Stomach (tissue), 9 donors: ENCODE measurements around the gene MRPL50. TPM values are rescaled to one million over a fixed set of nuclear protein-coding genes. Genes with fewer than 3 reads are reported as not detected.
"Not testable (repeated sequence)": the region's sequence is repeated elsewhere in the genome, so short reads cannot be mapped to it uniquely, and the experiment has no call there.

ENCODE experiments used
- DNase-seq, 2 donors: peaks; one replicate each; pipeline versions ENCODE4 v3.0.0 to v3.0.0-alpha.2; 2013 to 2019
- H3K27ac ChIP-seq, 5 donors: fragments of 200-600 bp in 4 of 5; sonication (generic) in 4 of 5; one replicate each; pipeline ENCODE4 v1.5.1; 2013 to 2019; ENCODE audit warnings: mild to moderate bottlenecking in 1 of 5, moderate library complexity in 1 of 5
- H3K27me3 ChIP-seq, 3 donors: fragments of 200-600 bp; sonication (generic); one replicate each; pipeline ENCODE4 v1.5.1; 2017 to 2019; ENCODE audit warnings: mixed run types in 1 of 3
- H3K36me3 ChIP-seq, 4 donors: fragments of 200-600 bp; sonication (generic); 1 replicate in 3 of 4; 2 replicates in 1 of 4; pipeline ENCODE4 v1.5.1; 2016 to 2019
- H3K4me1 ChIP-seq, 4 donors: fragments of 200-600 bp; sonication (generic); one replicate each; pipeline ENCODE4 v1.5.1; 2016 to 2019
- H3K4me3 ChIP-seq, 4 donors: fragments of 200-600 bp; sonication (generic) in 3 of 4; one replicate each; pipeline ENCODE4 v1.5.1; 2016 to 2019; ENCODE audit warnings: mild to moderate bottlenecking in 1 of 4
- H3K9me3 ChIP-seq, 4 donors: fragments of 200-600 bp; sonication (generic); one replicate each; pipeline ENCODE4 v1.5.1; 2016 to 2019
- EP300 ChIP-seq: sonication (generic); formaldehyde crosslinking; IDR thresholded peaks from one replicate; pipeline ENCODE4 v1.6.1; 2017; ENCODE audit warnings: antibody characterized with exemption
- POLR2A ChIP-seq, 4 donors: fragments of 450-650 bp; IDR thresholded peaks; one replicate each; pipeline ENCODE4 v1.6.1; 2016; ENCODE audit warnings: antibody characterized with exemption in 4 of 4, control low read depth in 2 of 4, mild to moderate bottlenecking in 1 of 4, moderate library complexity in 1 of 4
- POLR2AphosphoS5 ChIP-seq, 3 donors: sonication (generic); formaldehyde crosslinking; IDR thresholded peaks; one replicate each; pipeline ENCODE4 v1.6.1; 2016; ENCODE audit warnings: antibody characterized with exemption in 3 of 3
- WGBS, 5 donors: extraction: QIAGEN DNeasy Blood & Tissue Kit in 3 of 5; methylation state at CpG; one replicate each; pipeline versions ENCODE4 v1.1.5 to v1.1.7; 2013 to 2018; 5-methylcytosine and 5-hydroxymethylcytosine counted together
- intact Hi-C: fragments of 100-400 bp; cut with DNase I; formaldehyde crosslinking; loops from one replicate; pipeline ENCODE4 v1.15.1; 2023; ENCODE audit warnings: low total_unique reads
- polyA plus RNA-seq, 3 donors: library from polyadenylated mRNA; stranded (reverse); fragments of 200-250 nt; gene quantifications; one replicate each; pipeline ENCODE4 v1.2.3, GENCODE V29; 2013
- total RNA-seq, 5 donors: library from RNA; depleted of rRNA; stranded (reverse); fragments of >200 nt; gene quantifications; one replicate each; pipeline versions ENCODE4 v1.1.0 to v1.2.3, GENCODE V29; 2014 to 2016
- TF ChIP-seq, protein P1 (sequence below), 7 experiments: fragments of 450-650 bp in 4 of 7; fragments of 200-600 bp in 3 of 7; sonication (generic) in 3 of 7; IDR thresholded peaks; one replicate each; pipeline ENCODE4 v1.5.1; 2016 to 2019; ENCODE audit warnings: antibody characterized with exemption in 7 of 7, control low read depth in 2 of 7, mild to moderate bottlenecking in 1 of 7
- donor health status: healthy with polysubstance abuse.
- donor health status: Bipolar disorder and iron deficiency.
- donor health status: healthy.

MRPL50 gene
- total and polyA plus RNA-seq, 8 donors: 0.87 to 46.1 (median 12.0) TPM

DNA sequence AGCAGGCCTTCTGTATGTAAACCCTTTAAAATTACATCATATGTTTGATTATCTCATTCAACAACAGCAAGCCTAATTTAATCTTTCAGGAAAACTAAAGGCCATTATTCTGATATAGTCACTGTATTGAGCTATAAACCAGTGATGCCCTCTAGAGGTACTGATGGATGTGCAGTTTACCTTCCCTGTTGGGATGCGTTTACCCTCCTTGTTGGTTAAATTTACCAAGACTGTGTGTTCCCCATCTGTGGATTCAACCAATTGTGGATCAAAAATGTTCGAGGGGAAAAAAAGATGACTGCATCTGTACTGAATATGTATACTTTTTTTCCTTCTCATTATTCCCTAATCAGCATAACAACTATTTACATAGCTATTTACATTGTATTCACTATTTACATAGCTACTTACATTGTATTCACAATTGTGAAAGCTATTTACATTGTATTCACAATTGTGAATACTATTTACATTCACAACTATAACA, 9.9 kb downstream of the MRPL50 start:
- no peak overlapping the region for H3K27ac ChIP-seq
- H3K4me1 ChIP-seq: no peaks in the 10 kb centered on the region
- 57 to 69% (median 64%) methylated on average over 2 of the region's 2 CpGs for WGBS, 5 donors
- H3K9me3 ChIP-seq: peaks cover 0 to 18% (median 9%) of the 10 kb centered on the region in 4 donors
- intact Hi-C loops: no loop called here
- DNase-seq: peak in 1 of 2 donors; percentile 16
- H3K27me3 ChIP-seq: no peaks in the 10 kb centered on the region
- H3K36me3 ChIP-seq: peaks cover 9 to 29% (median 24%) of the 10 kb centered on the region in 4 donors
- TF ChIP-seq, protein P1, sequence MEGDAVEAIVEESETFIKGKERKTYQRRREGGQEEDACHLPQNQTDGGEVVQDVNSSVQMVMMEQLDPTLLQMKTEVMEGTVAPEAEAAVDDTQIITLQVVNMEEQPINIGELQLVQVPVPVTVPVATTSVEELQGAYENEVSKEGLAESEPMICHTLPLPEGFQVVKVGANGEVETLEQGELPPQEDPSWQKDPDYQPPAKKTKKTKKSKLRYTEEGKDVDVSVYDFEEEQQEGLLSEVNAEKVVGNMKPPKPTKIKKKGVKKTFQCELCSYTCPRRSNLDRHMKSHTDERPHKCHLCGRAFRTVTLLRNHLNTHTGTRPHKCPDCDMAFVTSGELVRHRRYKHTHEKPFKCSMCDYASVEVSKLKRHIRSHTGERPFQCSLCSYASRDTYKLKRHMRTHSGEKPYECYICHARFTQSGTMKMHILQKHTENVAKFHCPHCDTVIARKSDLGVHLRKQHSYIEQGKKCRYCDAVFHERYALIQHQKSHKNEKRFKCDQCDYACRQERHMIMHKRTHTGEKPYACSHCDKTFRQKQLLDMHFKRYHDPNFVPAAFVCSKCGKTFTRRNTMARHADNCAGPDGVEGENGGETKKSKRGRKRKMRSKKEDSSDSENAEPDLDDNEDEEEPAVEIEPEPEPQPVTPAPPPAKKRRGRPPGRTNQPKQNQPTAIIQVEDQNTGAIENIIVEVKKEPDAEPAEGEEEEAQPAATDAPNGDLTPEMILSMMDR (IDR thresholded peaks at IDR 0.05): peak in 1 of 7 experiments; percentile 8
- no peak for TF ChIP-seq POLR2AphosphoS5 (IDR thresholded peaks at IDR 0.05)
- no peak for TF ChIP-seq POLR2A (IDR thresholded peaks at IDR 0.05)
- TF ChIP-seq EP300: no peak
- H3K4me3 ChIP-seq: no peak overlapping the region

DNA sequence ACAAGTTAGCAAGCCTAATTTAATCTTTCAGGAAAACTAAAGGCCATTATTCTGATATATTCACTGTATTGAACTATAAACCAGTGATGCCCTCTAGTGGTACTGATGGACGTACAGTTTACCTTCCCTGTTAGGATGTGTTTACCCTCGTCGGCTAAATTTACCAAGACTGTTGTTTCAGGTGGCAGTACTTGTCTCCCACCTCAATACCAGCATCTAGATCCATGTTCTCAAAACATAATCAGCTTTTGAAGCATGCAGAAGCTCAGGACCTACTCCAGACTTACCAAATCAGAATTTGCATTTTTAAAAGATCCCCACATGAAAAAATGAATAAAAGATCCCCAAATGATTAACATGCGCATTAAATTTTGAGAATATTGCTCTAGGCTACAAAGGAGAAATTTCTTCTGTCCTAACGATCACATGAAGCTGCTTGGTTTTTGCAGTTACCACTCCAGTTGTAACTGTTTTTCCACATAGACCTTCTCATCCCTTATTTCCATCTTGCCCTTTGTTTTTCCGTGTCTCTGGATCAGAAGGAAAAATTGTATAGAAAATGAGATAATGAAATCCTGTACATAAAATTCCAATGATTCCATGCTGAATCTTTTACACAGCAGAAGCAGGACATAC, 10.4 kb downstream of the MRPL50 start:
- no peaks in the 10 kb centered on the region for H3K4me1 ChIP-seq
- peaks cover 0 to 15% (median 9%) of the 10 kb centered on the region in 4 donors for H3K9me3 ChIP-seq
- no peak overlapping the region for H3K4me3 ChIP-seq
- DNase-seq: peak in 1 of 2 donors; percentile 67
- H3K36me3 ChIP-seq: peaks cover 9 to 29% (median 24%) of the 10 kb centered on the region in 4 donors
- intact Hi-C loops: no loop called here
- WGBS, 5 donors: 49 to 53% (median 51%) methylated on average over 6 of the region's 6 CpGs
- H3K27ac ChIP-seq: no peak overlapping the region
- no peaks in the 10 kb centered on the region for H3K27me3 ChIP-seq
- TF ChIP-seq POLR2AphosphoS5 (IDR thresholded peaks at IDR 0.05) (no peak), POLR2A (IDR thresholded peaks at IDR 0.05) (no peak), EP300 (no peak)
- TF ChIP-seq, protein P1 (IDR thresholded peaks at IDR 0.05): peak in 3 of 7 experiments; percentile 40 to 42 (median 41)

DNA sequence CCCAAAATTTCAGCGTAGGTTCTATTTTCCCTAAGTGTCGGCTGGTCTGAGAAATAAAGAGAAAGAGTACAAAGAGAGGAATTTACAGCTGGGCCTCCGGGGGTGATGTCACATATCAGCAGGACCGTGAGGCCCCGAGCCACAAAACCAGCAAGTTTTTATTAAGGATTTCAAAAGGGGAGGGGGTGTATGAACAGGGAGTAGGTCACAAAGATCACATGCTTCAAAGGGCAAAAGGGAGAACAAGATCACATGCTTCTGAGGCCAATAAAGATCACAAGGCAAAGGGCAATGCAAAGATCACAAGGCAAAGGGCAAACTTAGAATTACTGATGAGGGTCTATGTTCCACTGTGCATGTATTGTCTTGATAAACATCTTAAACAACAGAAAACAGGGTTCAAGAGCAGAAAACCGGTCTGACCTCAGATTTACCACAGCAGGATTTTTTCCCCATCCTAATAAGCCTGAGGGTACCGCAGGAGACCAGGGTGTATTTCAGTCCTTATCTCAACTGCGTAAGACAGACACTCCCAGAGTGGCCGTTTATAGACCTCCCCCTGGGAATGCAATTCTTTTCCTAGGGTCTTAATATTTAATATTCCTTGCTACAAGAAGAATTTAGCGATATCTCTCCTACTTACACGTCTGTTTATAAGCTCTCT, 13.4 kb downstream of the MRPL50 start, which contains the start of gene BAAT:
TSS of gene BAAT (minus strand) at position 134 of the 664 bp plus-strand sequence. CDS start 13,602 bp downstream, outside the sequence.
- peaks cover 0 to 13% (median 9%) of the 10 kb centered on the region in 4 donors for H3K9me3 ChIP-seq
- H3K27me3 ChIP-seq, H3K27ac ChIP-seq, intact Hi-C loops, H3K4me3 ChIP-seq, H3K4me1 ChIP-seq, DNase-seq: not testable (repeated sequence)
- 89 to 95% (median 93%) methylated on average over 11 of the region's 11 CpGs for WGBS, 5 donors
- peaks cover 9 to 20% (median 13%) of the 10 kb centered on the region in 4 donors for H3K36me3 ChIP-seq

DNA sequence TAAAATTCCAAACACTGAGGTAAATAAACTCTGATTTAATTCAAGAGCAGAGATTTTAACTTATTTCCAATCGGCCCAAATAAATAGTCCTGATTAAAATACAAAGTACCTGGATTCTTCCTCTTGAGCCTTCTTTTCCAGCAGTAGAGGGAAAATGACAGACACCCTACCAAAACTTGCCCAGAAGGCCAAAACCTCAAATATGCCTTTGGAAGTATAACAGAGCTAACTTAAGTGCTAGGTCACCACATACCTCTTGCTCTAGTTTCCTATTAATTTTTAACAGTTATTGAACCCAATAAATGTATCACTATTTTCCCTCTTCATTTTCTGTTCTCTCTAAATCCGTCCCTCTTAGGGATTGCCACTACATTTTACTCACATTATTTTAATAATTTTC, 15.1 kb downstream of the MRPL50 start:
- Histone ChIP-seq H3K27ac (no peak overlapping the region), H3K9me3 (peaks cover 0 to 13% (median 9%) of the 10 kb centered on the region in 4 donors), H3K36me3 (peaks cover 0 to 3% (median under 1%) of the 10 kb centered on the region in 4 donors), H3K27me3 (no peaks in the 10 kb centered on the region), H3K4me3 (no peak overlapping the region), H3K4me1 (no peaks in the 10 kb centered on the region)
- TF ChIP-seq, protein P1 (IDR thresholded peaks at IDR 0.05): no peak
- TF ChIP-seq EP300: no peak
- no peak for TF ChIP-seq POLR2AphosphoS5 (IDR thresholded peaks at IDR 0.05)
- no peak for TF ChIP-seq POLR2A (IDR thresholded peaks at IDR 0.05)
- intact Hi-C loops: no loop called here
- no peak for DNase-seq
- 72 to 86% (median 80%) methylated on average over 2 of the region's 2 CpGs for WGBS, 5 donors
